OCI-LY3 (cell line): ENCODE results near the gene MAPK9.

ENCODE experiments used
- EZH2phosphoT487 ChIP-seq: fragments of 200-600 bp; shearing (Covaris generic); IDR thresholded peaks from 2 replicates; pipeline ENCODE4 v1.6.1; 2018; ENCODE audit warnings: antibody characterized with exemption, mixed run types, low read depth
- TF ChIP-seq, protein P1 (sequence below): fragments of 200-600, 300-600 bp; sonication (generic); IDR thresholded peaks from 2 replicates; pipeline ENCODE4 v1.5.1; 2014; ENCODE audit warnings: antibody characterized with exemption, low read length, low read depth

DNA sequence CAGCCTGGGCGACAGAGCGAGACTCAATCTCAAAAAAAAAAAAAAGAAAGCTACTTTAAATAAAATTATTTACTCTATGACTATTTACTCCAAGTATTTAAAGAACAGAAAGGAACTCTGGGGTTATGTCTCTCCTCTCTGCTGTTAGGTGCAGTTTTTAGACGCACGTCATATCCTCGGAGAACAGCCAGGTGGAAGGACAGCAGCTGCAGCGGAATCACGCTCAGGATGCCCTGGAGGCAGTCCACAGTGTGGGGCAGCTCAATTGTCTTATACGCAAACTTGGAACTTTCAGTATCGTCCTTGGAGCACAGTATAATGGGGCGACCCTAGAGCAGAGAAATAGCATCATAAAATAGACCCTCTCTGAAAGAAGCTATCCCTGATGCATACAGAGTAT, 10.4 kb upstream of the MAPK9 start:
- TF ChIP-seq, protein P1, sequence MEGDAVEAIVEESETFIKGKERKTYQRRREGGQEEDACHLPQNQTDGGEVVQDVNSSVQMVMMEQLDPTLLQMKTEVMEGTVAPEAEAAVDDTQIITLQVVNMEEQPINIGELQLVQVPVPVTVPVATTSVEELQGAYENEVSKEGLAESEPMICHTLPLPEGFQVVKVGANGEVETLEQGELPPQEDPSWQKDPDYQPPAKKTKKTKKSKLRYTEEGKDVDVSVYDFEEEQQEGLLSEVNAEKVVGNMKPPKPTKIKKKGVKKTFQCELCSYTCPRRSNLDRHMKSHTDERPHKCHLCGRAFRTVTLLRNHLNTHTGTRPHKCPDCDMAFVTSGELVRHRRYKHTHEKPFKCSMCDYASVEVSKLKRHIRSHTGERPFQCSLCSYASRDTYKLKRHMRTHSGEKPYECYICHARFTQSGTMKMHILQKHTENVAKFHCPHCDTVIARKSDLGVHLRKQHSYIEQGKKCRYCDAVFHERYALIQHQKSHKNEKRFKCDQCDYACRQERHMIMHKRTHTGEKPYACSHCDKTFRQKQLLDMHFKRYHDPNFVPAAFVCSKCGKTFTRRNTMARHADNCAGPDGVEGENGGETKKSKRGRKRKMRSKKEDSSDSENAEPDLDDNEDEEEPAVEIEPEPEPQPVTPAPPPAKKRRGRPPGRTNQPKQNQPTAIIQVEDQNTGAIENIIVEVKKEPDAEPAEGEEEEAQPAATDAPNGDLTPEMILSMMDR, result no peak
- no peak for TF ChIP-seq EZH2phosphoT487
